IPS-NIHi7 (cell line): Measurements from ENCODE around the gene OR14I1.

Experiments
- DNase-seq: peaks from one replicate; pipeline ENCODE4 v3.0.0; 2012; ENCODE audit warnings: mixed read lengths; ENCODE audit errors: extremely low spot score

Gene OR14I1

GRCh38 chr1:248702714-248703113 lies at the start of gene OR14I1:
TSS of gene OR14I1 (minus strand) at chr1:248702766.
- no peak for DNase-seq

- DNase-seq, result no peak
Measured at GRCh38 chr1:248751635-248752034, 49.1 kb upstream of the OR14I1 start.

- DNase-seq, result no peak
Measured at GRCh38 chr1:248751142-248751541, 48.6 kb upstream of the OR14I1 start.

- no peak for DNase-seq
Measured at GRCh38 chr1:248750496-248750895, 47.9 kb upstream of the OR14I1 start.

GRCh38 chr1:248748211-248748610 lies 45.6 kb upstream of the OR14I1 start:
- DNase-seq, result no peak

GRCh38 chr1:248740876-248741275 lies 38.3 kb upstream of the OR14I1 start:
- no peak for DNase-seq

- DNase-seq, result peak; percentile 1
Measured at GRCh38 chr1:248739572-248740205, 37.1 kb upstream of the OR14I1 start.

GRCh38 chr1:248737457-248737856 lies 34.9 kb upstream of the OR14I1 start:
- peak; percentile 5 for DNase-seq

GRCh38 chr1:248736977-248737376 lies 34.4 kb upstream of the OR14I1 start:
- peak; percentile 2 for DNase-seq

GRCh38 chr1:248733566-248733965 lies 31.0 kb upstream of the OR14I1 start:
- DNase-seq, result no peak

- no peak for DNase-seq
Measured at GRCh38 chr1:248730507-248731335, 28.2 kb upstream of the OR14I1 start.

- DNase-seq, result no peak
Measured at GRCh38 chr1:248714248-248714647, 11.7 kb upstream of the OR14I1 start.

- no peak for DNase-seq
Measured at GRCh38 chr1:248710305-248710900, 7.8 kb upstream of the OR14I1 start.

- DNase-seq, result no peak
Measured at GRCh38 chr1:248704606-248705005, 2.0 kb upstream of the OR14I1 start.

GRCh38 chr1:248703674-248704073 lies 1.1 kb upstream of the OR14I1 start:
- no peak for DNase-seq

- no peak for DNase-seq
Measured at GRCh38 chr1:248699099-248699498, 3.5 kb downstream of the OR14I1 start.

- no peak for DNase-seq
Measured at GRCh38 chr1:248697907-248698306, 4.7 kb downstream of the OR14I1 start.

GRCh38 chr1:248696774-248697173 lies 5.8 kb downstream of the OR14I1 start:
- no peak for DNase-seq

- DNase-seq, result no peak
Measured at GRCh38 chr1:248696261-248696660, 6.3 kb downstream of the OR14I1 start.

GRCh38 chr1:248695451-248696132 lies 7.0 kb downstream of the OR14I1 start:
- DNase-seq, result no peak

GRCh38 chr1:248691567-248692155 lies 10.9 kb downstream of the OR14I1 start:
- DNase-seq, result no peak
